AG04449 (cell line): ENCODE measurements around the gene S100A14.

Experiments used
- CTCF ChIA-PET: fragments of 350-600 bp; formaldehyde crosslinking; extraction: SDS; loops from one replicate; lab custom pipeline; 2021; ENCODE audit warnings: antibody characterized with exemption; lab: Yijun Ruan, JAX
- POLR2A ChIA-PET: fragments of 400-600, 350-600 bp; formaldehyde crosslinking; extraction: SDS; loops from one replicate; lab custom pipeline; 2020; ENCODE audit warnings: antibody characterized with exemption, inconsistent platforms; lab: Yijun Ruan, JAX
- DNase-seq: peaks from one replicate; pipeline ENCODE4 v3.0.0-alpha.2; 2010; ENCODE audit warnings: low read depth, low spot score
- H3K4me3 ChIP-seq: 2 replicates; pipeline ENCODE4 v1.5.1; 2011; ENCODE audit warnings: low read depth, mild to moderate bottlenecking, control low read depth, low read length
- CTCF ChIP-seq: IDR thresholded peaks from one replicate; pipeline ENCODE4 v1.5.1; 2011; ENCODE audit warnings: mild to moderate bottlenecking, moderate library complexity, low read length, control low read depth, inconsistent platforms; ENCODE audit not compliant: insufficient read depth; ENCODE audit errors: missing control alignments

S100A14 gene

GRCh38 chr1:153659175-153659534 lies 43.0 kb upstream of the S100A14 start:
- no peak for DNase-seq
- POLR2A ChIA-PET = interaction anchor here (1.1 to 3.6 kb wide), 2 partner anchors 19 to 32 kb away, joined by 4 to 11 read pairs; partner anchors contain the start of genes S100A1 and S100A13
- TF ChIP-seq CTCF = no peak
- H3K4me3 ChIP-seq = peak overlapping the region; percentile 92
- CTCF ChIA-PET = interaction anchor here (0.8 to 4.6 kb wide), 11 partner anchors 8 to 164 kb away, joined by 3 to 28 read pairs (median 5); no protein-coding TSS in a partner anchor

GRCh38 chr1:153658400-153659174 lies 42.5 kb upstream of the S100A14 start, which contains the start of gene SNAPIN:
SNAPIN (plus strand) TSS chr1:153658703; CDS start chr1:153658744, 41 bp downstream.
- ChIA-PET POLR2A (no interaction called here), CTCF (interaction anchor here (0.8 to 4.6 kb wide), 9 partner anchors 8 to 164 kb away, joined by 3 to 28 read pairs (median 5); no protein-coding TSS in a partner anchor)
- H3K4me3 ChIP-seq = peak within 1 kb of the TSS; percentile 92
- peak; percentile 23 for DNase-seq
- TF ChIP-seq CTCF = peak; percentile 45

- POLR2A ChIA-PET = no interaction called here
- CTCF ChIA-PET = no interaction called here
- no peak for TF ChIP-seq CTCF
- no peak for DNase-seq
- no peak overlapping the region for H3K4me3 ChIP-seq
Measured at GRCh38 chr1:153655333-153655732, 39.2 kb upstream of the S100A14 start.

- H3K4me3 ChIP-seq = no peak overlapping the region
- ChIA-PET CTCF (interaction anchor here (1.2 to 2.2 kb wide), 5 partner anchors 11 to 334 kb away, joined by 3 to 8 read pairs (median 5); partner anchors contain the start of genes RAB13 and S100A13), POLR2A (interaction anchor here (0.5 to 1.8 kb wide), 3 partner anchors 19 to 345 kb away, joined by 4 to 6 read pairs (median 5); partner anchors contain the start of genes CHTOP and S100A13)
- no peak for TF ChIP-seq CTCF
- DNase-seq = no peak
Measured at GRCh38 chr1:153652805-153653500, 36.8 kb upstream of the S100A14 start.

GRCh38 chr1:153651771-153652170 lies 35.6 kb upstream of the S100A14 start:
- POLR2A ChIA-PET = interaction anchor here (0.6 to 1.8 kb wide), 3 partner anchors 12 to 24 kb away, joined by 3 to 6 read pairs (median 4); partner anchors contain the start of gene S100A13
- no peak for DNase-seq
- TF ChIP-seq CTCF = no peak
- no peak overlapping the region for H3K4me3 ChIP-seq
- CTCF ChIA-PET = interaction anchor here (0.6 to 2.2 kb wide), 8 partner anchors 22 to 335 kb away, joined by 3 to 8 read pairs (median 3); partner anchors contain the start of genes RAB13 and S100A13
